Fibroblast of skin of right quadriceps (primary cell): ENCODE measurements around the gene PDXK.

Experiments
- DNase-seq: peaks from one replicate; pipeline ENCODE4 v3.0.0-alpha.2; 2013

PDXK gene

GRCh38 chr21:43808832-43809251 is 89.9 kb downstream of the PDXK start:
- no peak for DNase-seq

DNA sequence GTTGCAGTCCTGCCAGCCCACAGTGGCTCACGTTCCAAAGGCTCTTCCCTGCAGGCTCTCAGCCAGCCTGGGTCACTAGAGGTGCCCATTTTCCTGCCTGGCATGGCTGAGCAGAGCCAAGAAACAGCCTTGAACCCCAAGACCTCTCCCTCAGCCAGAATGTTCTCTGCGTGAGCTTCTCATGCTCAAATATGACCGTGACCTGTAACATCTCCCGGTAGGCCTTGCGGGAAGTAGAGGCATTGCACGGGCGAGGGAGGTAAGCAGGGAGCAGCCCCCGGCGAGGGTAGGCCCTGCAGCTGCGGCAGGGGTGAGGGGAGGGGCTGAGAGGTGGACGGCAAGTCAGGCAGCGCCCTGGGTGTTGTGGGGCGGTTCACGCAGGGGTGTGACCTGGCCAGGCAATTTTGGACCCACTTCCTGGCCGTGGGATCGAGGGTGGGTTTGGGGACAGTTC is 90.4 kb downstream of the PDXK start:
- no peak for DNase-seq

DNA sequence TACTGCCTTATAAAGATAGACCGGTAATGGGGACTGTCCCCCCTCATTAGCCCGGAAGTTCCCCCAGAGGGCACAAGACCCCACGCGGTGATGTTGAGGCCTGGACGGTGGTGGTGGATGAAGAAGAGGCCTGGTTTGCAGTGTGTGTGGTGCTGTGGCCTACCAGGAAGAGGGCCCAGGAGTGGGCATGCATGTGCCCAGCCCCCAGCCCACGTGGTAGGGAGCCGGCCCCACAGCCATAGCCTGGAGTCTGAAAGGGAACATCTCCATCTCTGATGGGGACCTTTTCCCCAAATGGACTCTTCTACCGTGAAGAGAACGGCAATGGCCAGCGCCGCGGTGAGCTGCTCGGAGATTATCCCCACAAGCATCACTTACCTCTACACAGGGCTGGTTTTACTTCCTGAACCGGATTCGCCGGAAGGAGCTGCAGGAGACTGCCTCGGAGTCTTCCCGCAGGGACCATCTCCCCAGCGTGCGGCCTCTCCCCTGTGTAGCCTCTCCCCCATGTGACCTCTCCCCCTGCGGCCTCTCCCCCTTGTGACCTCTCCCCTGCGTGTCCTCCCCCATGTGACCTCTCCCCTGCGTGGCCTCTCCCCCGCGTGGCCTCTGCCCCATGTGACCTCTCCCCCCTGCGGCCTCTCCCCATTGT is 91.0 kb downstream of the PDXK start:
- no peak for DNase-seq

GRCh38 chr21:43810505-43811261 is 91.8 kb downstream of the PDXK start:
- DNase-seq, result peak; percentile 48

DNA sequence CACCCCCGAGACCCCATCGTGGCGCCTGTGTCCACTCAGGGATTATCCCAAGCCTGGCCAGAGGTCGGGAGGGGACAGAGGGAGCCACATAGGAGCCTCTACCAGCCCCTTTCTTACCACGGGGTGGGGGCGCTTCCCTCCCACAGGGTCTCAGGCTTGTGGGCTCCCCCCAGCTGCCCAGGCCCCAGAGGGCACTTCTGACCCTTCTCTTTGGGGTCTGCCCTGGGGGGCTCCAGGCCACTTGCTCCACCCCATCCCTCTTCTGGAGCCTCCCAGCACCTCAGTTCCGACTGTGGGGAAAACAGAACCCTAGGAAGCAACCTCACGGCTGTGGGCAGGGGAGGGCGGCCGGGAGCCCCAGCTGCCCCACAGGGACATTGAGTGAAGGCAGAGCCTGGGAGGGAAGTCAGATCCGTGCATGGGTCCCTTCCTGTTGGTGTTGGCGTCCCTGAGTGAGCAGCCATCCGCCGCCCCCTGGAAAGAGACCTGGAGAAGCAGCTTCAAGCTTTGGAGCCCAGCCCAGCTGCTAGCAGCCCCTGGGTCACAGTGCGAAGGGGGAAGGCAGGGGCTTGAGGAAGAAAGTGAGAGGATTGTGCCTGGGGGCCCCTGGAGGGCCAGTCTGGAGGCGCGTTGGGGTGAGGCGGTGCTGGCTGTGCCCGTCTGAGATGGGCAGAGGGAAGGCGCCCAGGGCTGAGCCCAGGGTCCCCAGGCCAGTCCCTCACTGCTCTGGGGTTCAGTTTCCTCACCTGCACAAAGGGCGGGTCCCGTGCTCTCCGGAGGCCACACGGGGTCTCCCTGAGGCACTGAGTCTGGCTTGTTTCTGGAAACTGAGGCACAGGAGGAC is 92.6 kb downstream of the PDXK start:
- no peak for DNase-seq
